ENCODE measurements around the gene NLGN1.
"Not testable (repeated sequence)": the region's sequence is repeated elsewhere in the genome, so short reads cannot be mapped to it uniquely, and the experiment has no call there.

Gene NLGN1

DNA sequence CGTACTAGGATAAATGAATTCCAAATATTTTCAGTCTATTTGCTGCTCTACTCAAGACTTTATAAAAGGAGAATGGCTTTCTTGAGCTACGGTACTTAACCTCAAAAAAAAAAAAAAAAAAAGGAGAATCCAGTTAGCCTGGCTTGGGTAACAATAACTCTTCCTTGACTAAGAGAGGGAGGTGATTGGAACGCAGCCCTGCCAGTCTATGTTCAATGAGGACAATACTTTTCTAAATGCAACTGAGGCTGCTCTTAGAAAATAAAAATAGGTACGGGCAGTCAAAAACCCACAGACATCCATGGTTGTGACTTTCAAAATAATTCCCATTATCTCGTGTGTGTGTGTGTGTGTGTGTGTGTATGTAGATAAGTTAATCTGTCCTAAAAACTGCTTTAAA lies 799.9 kb downstream of the NLGN1 start:
- DNase-seq: no peak

DNA sequence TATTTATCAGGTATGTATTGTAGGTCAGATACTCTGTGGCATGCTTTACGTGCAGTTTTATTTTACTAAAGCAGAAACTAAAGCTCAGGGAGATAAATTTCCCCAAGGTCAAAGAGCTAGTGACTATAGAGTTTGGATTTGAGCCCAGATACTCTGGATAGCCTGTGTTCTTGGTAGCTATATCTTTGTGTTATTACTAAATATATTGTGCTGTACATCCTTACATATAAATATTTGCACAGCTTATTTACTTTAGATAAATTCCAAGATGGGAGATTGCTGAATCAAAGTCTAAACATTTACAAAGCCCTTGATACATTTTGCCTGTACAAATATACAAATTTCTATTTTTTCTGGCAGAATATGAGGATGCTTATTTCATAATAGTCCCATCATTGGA lies 800.7 kb downstream of the NLGN1 start:
- no peak for DNase-seq

DNA sequence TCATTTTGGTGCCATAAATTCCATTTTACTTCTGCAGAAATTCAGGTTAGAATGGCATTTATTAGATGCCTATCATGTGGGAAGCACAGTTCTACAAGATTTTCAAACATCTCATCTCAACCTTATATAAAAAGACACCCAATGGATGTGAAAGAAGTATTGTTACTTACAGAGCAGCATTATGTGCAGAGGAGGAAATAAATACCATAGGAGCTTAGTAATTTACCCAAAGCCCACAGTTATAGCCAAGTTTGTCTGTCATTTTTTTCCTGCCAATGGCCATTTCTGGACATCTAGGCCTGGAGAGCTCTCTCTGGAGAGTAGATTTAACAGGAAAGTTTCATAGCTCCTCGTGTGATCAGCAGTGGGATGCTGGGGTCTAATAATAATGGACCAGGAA lies 802.2 kb downstream of the NLGN1 start:
- DNase-seq: no peak

- DNase-seq: no peak
These were observed 804.6 kb downstream of the NLGN1 start for GRCh38 chr3:174202116-174202515.

DNA sequence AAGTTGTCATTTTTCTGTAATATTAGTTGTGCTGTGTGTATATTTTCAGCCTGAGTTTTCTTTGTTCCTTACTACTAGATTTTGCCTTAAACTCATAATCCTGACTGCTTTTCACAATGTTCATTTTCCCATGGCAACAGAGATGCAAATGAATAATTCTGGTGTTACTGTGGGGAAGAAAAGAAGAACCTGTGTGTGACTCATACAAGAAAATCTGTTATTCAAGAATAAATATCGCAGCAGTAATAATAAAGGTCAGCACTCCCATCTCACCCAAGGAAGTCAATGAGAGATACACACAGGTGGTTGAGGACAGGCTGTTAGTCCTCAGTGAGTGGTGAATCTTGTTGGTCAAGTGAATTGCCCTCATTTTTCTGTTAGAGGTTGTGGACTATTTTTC lies 805.0 kb downstream of the NLGN1 start:
- no peak for DNase-seq

DNA sequence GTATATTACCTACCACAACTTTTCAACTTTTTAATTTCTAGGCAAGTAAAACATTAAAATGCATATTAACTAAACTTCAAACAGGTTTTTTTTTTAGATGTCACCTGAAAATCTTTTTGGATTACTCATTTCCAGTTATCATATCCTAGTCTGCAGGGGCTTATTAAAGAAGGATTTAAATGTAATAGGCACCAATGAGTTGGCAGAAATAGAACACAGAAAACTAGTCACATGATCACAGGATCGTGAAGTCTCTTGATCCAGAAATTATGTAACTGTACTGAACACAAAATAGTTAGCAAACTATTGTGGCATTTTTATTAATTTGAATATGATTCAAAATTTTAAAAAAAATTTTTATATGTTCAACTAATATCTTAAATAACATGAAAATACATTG lies 807.2 kb downstream of the NLGN1 start:
- DNase-seq: no peak

- DNase-seq: no peak
These were observed 809.2 kb downstream of the NLGN1 start for GRCh38 chr3:174206607-174207192.

- no peak for DNase-seq
These were observed 810.6 kb downstream of the NLGN1 start for GRCh38 chr3:174208161-174208560.

GRCh38 chr3:174211896-174212295 lies 814.4 kb downstream of the NLGN1 start:
- not testable (repeated sequence) for DNase-seq

DNA sequence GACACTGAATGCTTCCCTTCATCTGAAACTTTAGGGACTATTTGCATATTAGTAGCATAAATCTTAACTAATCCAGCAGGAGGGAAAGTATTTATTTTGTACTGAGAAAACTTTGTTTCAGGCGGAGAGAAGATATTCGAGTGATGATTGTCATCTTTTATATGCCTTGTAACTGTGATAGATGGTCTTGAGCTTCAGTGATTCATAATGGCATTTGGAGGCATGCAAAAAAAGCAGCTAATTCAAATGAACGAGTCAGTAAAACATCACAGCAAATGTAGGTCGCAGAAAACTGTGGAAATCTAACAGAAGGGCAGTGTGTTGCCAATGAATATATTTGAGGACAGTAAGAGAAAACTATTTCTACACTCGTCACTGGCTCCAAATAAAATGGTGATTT lies 817.9 kb downstream of the NLGN1 start:
- DNase-seq: no peak

- no peak for DNase-seq
These were observed 818.5 kb downstream of the NLGN1 start for GRCh38 chr3:174216019-174216418.

GRCh38 chr3:174216946-174217718 lies 819.6 kb downstream of the NLGN1 start:
- no peak for DNase-seq

DNA sequence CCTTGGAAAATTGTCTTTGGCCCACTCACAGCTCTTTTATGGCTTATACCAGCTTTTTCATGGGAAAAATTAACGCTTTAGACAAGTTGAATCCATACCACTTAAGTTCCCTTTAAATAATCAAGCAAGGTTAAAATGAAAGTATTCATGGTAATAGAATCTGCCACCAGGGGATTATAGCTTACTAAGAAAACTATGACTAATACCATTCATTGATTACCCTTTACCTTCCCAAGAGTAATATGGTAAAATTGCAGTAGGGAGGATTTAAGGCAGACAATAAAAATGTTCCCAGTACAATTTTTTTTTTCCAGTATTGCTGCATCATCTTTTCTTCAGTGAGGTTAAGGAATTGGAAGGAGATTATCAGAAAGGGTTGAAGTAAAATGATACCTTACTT lies 820.5 kb downstream of the NLGN1 start:
- DNase-seq: no peak

- no peak for DNase-seq
These were observed 822.2 kb downstream of the NLGN1 start for GRCh38 chr3:174219738-174220137.

DNA sequence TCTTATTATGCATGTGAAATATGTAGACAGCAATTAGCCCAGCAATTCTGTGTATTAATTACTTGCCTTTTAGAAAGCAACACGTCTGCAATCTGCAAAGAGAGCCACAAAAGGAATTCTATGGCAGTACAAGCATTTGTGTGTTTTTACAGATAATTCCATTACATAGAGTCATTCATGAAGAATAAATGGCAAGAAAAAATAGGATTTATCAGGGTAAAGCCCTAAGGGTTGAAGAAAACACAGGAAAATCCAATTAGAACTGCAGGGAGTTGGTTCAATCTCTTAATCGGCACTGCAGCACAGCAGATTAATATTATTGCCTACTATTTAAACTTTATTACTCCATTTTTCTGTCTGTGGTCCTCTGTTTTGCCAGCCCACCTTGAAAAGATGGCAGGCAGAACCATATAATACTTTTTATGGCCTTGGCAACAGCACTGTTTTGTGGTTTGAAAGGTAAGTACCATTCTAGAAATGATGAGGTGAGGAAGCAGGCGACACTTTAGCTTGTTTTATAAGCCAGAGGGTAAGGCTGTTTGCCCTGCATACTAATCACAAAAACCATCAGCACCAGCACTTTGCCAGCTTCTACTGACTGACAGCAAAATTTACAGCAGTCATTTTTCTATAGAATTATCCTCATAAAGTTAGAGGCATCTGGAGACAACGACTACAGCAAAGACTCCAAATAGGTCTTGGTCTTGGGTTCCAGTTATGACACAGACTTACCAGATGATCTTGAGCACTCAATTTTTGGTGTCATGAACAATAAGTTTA lies 823.4 kb downstream of the NLGN1 start:
- no peak for DNase-seq

- DNase-seq: no peak
These were observed 825.5 kb downstream of the NLGN1 start for GRCh38 chr3:174223042-174223441.

DNA sequence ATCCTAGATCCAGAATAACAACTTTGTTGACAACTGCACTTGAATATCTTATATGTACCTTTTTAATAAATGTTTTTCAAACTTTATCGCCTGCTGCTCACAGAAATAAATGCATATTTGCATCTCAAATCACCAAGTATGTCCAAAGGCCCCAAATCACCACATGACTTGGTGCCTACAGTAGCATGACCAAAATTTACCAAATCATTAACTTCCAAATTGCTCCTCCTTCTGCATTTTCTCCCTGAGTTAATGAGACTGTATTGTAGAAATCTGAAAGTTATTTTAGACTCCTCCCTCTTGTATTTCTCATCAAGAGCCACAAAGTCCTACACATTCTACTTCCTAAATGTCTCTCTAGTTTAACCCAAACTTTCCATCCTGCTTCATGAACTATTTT lies 826.1 kb downstream of the NLGN1 start:
- no peak for DNase-seq

DNA sequence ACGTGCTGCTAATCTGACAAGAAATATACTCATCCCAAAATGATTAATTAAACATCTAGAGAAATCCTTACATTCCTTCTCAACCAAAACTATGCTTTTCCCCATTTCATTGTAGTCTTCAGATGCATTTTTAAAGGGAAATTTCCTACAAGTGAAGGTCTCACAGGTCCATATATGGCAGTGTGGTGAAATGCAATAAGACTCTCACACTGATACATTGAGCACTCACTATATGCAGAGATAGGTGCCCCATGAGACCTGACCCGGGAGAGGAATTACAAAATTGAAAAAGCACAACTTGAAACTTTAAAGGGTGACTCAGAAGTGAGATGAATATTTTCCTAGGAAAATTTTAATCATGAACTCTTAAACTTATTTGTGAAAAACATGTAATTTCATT lies 832.4 kb downstream of the NLGN1 start:
- DNase-seq: no peak

DNA sequence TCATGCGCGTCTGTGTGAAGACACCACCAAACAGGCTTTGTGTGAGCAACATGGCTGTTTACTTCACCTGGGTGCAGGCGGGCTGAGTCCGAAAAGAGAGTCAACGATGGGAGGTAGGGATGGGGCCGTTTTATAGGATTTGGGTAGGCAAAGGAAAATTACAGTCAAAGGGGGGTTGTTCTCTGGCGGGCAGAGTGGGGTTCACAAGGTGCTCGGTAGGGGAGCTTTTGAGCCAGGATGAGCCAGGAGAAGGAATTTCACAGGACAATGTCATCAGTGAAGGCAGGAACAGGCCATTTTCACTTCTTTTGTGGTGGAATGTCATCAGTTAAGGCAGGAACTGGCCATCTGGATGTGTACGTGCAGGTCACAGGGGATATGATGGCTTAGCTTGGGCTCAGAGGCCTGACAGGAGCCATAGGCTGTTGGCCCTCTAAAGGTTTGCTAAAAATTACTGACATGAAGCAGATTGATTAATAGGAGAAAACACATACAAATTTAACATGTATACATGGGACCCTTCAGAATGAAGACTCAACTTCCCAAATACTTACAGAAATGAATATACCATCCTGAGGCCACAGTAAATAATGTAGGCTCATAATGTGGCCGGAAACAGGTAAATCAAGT lies 834.6 kb downstream of the NLGN1 start:
- DNase-seq: not testable (repeated sequence)

GRCh38 chr3:174232658-174233429 lies 835.3 kb downstream of the NLGN1 start:
- no peak for DNase-seq

- no peak for DNase-seq
These were observed 836.0 kb downstream of the NLGN1 start for GRCh38 chr3:174233511-174233910.

DNA sequence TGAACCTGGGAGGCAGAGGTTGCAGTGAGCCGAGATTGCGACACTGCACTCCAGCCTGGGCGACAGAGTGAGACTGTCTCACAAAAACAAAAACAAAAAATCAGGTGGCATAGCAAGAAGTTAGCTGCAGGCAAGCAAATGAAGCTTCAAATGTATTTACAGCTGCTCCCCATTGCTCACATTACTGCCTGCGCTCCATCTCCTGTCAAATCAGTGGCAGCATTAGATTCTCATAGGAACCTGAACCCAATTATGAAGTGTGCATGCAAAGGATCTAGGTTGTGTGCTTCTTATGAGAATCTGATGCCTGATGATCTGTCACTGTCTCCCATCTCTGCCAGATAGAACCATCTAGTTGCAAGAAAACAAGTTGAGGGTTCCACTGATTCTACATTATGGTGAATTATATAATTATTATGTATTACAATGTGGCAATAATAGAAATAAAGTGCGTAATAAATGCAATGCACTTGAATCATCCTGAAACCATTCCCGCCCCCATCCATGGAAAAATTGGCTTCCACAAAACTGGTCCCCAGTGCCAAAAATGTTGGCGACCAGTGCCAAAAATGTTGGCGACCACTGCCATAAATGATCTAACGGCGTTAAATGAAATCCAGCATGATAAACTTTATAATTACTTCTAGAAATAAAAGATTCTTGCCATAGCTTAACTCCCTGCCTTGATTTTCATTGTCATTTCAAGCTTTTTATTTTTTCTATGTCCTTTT lies 844.9 kb downstream of the NLGN1 start:
- DNase-seq: no peak

Data from activated naive CD4-positive, alpha-beta T cell treated with anti-CD3 and anti-CD28 coated beads, Interleukin-2, amount 50 U/mL, for 16 hours (primary cell).